G401.6 (cell line): ENCODE measurements around the gene ITGB1BP2.
"Not testable (repeated sequence)": the region's sequence is repeated elsewhere in the genome, so short reads cannot be mapped to it uniquely, and the experiment has no call there.

Experiments used
- FAIRE-seq: peaks from 2 replicates; lab custom pipeline; 2012; peaks lifted over from hg19 to GRCh38; lab: Jason Lieb, UNC

Gene ITGB1BP2

GRCh38 chrX:71301195-71301924 lies at the start of gene ITGB1BP2:
TSS of gene ITGB1BP2 (plus strand) at chrX:71301750. CDS start at chrX:71301807, 57 bp downstream.
- peak; percentile 96 for FAIRE-seq

GRCh38 chrX:71252221-71252620 lies 49.3 kb upstream of the ITGB1BP2 start:
- FAIRE-seq: no peak

GRCh38 chrX:71253253-71254091 lies 48.1 kb upstream of the ITGB1BP2 start:
- FAIRE-seq: no peak

- peak; percentile 91 for FAIRE-seq
These were observed 47.2 kb upstream of the ITGB1BP2 start, which contains the start of gene ZMYM3 for GRCh38 chrX:71254092-71254963. TSS of gene ZMYM3 (minus strand) at chrX:71254140. CDS start at chrX:71253255, 885 bp downstream.

GRCh38 chrX:71256051-71256450 lies 45.5 kb upstream of the ITGB1BP2 start:
- no peak for FAIRE-seq

- FAIRE-seq: no peak
These were observed 44.7 kb upstream of the ITGB1BP2 start for GRCh38 chrX:71256856-71257255.

- not testable (repeated sequence) for FAIRE-seq
These were observed 32.9 kb upstream of the ITGB1BP2 start for GRCh38 chrX:71268624-71269023.

- FAIRE-seq: no peak
These were observed 31.7 kb upstream of the ITGB1BP2 start for GRCh38 chrX:71269801-71270395.

- not testable (repeated sequence) for FAIRE-seq
These were observed 29.2 kb upstream of the ITGB1BP2 start for GRCh38 chrX:71272313-71272712.

- FAIRE-seq: not testable (repeated sequence)
These were observed 20.2 kb upstream of the ITGB1BP2 start for GRCh38 chrX:71281300-71281699.

- no peak for FAIRE-seq
These were observed 18.8 kb upstream of the ITGB1BP2 start for GRCh38 chrX:71282514-71283402.

- FAIRE-seq: peak; percentile 98
These were observed 18.0 kb upstream of the ITGB1BP2 start, which contains the start of gene NONO for GRCh38 chrX:71283403-71284143. TSS of gene NONO (plus strand) at chrX:71283635. CDS start at chrX:71290638, 7,003 bp downstream.

- FAIRE-seq: peak; percentile 86
These were observed 15.6 kb upstream of the ITGB1BP2 start for GRCh38 chrX:71285929-71286328.

GRCh38 chrX:71291381-71291780 lies 10.2 kb upstream of the ITGB1BP2 start:
- FAIRE-seq: no peak

- no peak for FAIRE-seq
These were observed 8.7 kb upstream of the ITGB1BP2 start for GRCh38 chrX:71292669-71293365.

- no peak for FAIRE-seq
These were observed 4.7 kb upstream of the ITGB1BP2 start for GRCh38 chrX:71296806-71297205.

GRCh38 chrX:71298119-71298518 lies 3.4 kb upstream of the ITGB1BP2 start:
- no peak for FAIRE-seq

GRCh38 chrX:71300064-71300463 lies 1.5 kb upstream of the ITGB1BP2 start:
- FAIRE-seq: not testable (repeated sequence)

GRCh38 chrX:71300495-71300894 lies 1.1 kb upstream of the ITGB1BP2 start:
- not testable (repeated sequence) for FAIRE-seq
